ENCODE results near the gene RPL12.

GRCh38 chr9:127457191-127457878 is 6.1 kb upstream of the RPL12 start:
- TF ChIP-seq POLR2A (IDR thresholded peaks at IDR 0.05; ENCODE audit: low read depth, low read length) (no peak), TAF1 (IDR thresholded peaks at IDR 0.05; ENCODE audit: borderline replicate concordance, low read depth, low read length) (no peak)
